Activated naive CD4-positive, alpha-beta T cell treated with anti-CD3 and anti-CD28 coated beads, Interleukin-2, amount 50 U/mL, for 72 hours (primary cell): Measurements from ENCODE around the gene CHMP6. TPM values are rescaled to one million over a fixed set of nuclear protein-coding genes. Genes with fewer than 3 reads are reported as not detected.

Experiments used
- ATAC-seq, 2 donors: fragments of 150-1000 bp; cut with Tn5 transposase; 2 replicates each; pipeline ENCODE4 v1.10.0; 2021; ENCODE audit warnings: mild to moderate bottlenecking in 2 of 2, moderate library complexity in 2 of 2
- DNase-seq, 2 donors: peaks; one replicate each; pipeline ENCODE4 v3.0.0; 2021 to 2022; ENCODE audit warnings: low spot score in 2 of 2
- H3K27ac Mint-ChIP-seq, 2 donors: one replicate each; pipeline ENCODE4 v1.8.0; 2022; ENCODE audit warnings: mild to moderate bottlenecking in 2 of 2, mixed read lengths in 2 of 2
- H3K36me3 Mint-ChIP-seq, 2 donors: one replicate each; pipeline ENCODE4 v1.8.0; 2022; ENCODE audit warnings: mixed read lengths in 2 of 2
- H3K9me3 Mint-ChIP-seq, 2 donors: one replicate each; pipeline ENCODE4 v1.8.0; 2022; ENCODE audit warnings: mixed read lengths in 2 of 2
- total RNA-seq, 2 donors: library from RNA; stranded (reverse); gene quantifications; one replicate each; pipeline ENCODE4 v1.2.3, GENCODE V29; 2022

CHMP6 gene
- total RNA-seq, 2 donors from 2014 or later, result 9.7 to 18.5 TPM

- H3K9me3 Mint-ChIP-seq, result no peaks in the 10 kb centered on the region
These were observed 37.9 kb upstream of the CHMP6 start for GRCh38 chr17:80953471-80954315.

GRCh38 chr17:80955078-80955477 is 36.6 kb upstream of the CHMP6 start:
- Mint-ChIP-seq H3K27ac (peak overlapping the region in 1 of 2 donors; percentile 81), H3K36me3 (peaks cover 0 to 4% of the 10 kb centered on the region in 2 donors)
- no peak for ATAC-seq

More at GRCh38 chr17:80953471-80954315, 37.9 kb upstream of the CHMP6 start:
- Mint-ChIP-seq H3K36me3 (peaks cover 0 to 7% of the 10 kb centered on the region in 2 donors), H3K27ac (peak overlapping the region in 1 of 2 donors; percentile 14)
- ATAC-seq (no peak), DNase-seq (no peak)

DNA sequence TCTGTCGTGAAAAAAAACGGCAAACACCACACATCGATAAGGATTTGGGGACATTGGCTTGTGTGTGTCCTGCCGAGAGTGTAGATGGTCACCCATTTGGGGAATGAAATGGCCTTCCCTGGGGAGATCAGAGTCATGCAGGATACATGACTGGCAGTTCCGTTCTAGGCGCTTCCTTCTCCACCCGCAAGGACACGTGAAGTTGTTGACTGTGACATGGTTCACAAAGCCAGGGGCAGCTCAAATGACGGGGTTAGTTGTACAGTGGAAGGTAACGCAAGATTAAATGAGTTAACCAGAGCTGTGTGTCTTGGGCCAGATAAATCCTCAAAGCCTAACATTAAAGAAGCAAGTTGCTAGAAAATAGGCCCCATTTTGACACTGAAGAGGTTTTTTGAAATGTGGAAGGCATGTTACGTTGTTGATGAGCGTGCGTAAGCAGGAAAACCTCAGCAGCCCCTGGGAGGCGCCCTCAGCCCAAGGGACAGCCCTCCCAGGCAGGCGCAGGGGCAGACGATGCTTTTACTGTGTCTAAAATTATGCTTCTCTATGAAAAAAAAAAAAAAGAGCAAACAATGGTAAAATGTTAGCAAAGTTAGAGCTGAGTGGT is 35.9 kb upstream of the CHMP6 start:
- ATAC-seq (no peak), DNase-seq (no peak)
- Mint-ChIP-seq H3K9me3 (no peaks in the 10 kb centered on the region), H3K27ac (peak overlapping the region in 1 of 2 donors; percentile 69), H3K36me3 (no peaks in the 10 kb centered on the region)

More at GRCh38 chr17:80955078-80955477, 36.6 kb upstream of the CHMP6 start:
- no peaks in the 10 kb centered on the region for H3K9me3 Mint-ChIP-seq
- DNase-seq, result no peak

- ATAC-seq, result no peak
- Mint-ChIP-seq H3K9me3 (no peaks in the 10 kb centered on the region), H3K36me3 (no peaks in the 10 kb centered on the region), H3K27ac (no peak overlapping the region)
- no peak for DNase-seq
These were observed 35.1 kb upstream of the CHMP6 start for GRCh38 chr17:80956321-80957190.

DNA sequence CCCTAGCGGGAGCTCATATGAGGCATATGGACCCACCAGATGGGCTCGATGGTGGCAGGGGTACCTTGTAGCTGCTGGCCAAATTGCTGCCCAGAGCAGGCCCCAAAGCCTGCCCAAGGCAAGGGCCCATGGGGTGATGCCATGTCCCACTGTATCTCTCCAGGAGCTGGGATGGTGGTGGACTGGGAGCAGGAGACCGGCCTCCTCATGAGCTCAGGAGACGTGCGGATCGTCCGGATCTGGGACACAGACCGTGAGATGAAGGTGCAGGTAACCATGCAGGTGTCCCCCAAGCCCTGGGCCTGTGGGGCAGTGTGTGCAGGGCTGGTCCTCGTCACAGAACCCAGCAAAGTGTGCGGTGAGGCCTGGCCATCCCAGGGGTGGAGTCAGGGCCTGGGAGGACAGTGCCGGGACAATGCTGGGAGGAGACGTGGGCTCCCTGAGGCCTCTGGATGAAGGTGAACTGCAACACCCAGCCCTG is 34.1 kb upstream of the CHMP6 start:
- peak overlapping the region; percentile 36 to 69 for H3K27ac Mint-ChIP-seq
- DNase-seq (no peak), ATAC-seq (no peak)
- no peaks in the 10 kb centered on the region for H3K36me3 Mint-ChIP-seq
- H3K9me3 Mint-ChIP-seq, result no peaks in the 10 kb centered on the region

GRCh38 chr17:80959330-80960036 is 32.2 kb upstream of the CHMP6 start:
- ATAC-seq, result no peak
- peak overlapping the region in 1 of 2 donors; percentile 61 for H3K27ac Mint-ChIP-seq
- H3K36me3 Mint-ChIP-seq, result no peaks in the 10 kb centered on the region
- no peak for DNase-seq
- H3K9me3 Mint-ChIP-seq, result no peaks in the 10 kb centered on the region

DNA sequence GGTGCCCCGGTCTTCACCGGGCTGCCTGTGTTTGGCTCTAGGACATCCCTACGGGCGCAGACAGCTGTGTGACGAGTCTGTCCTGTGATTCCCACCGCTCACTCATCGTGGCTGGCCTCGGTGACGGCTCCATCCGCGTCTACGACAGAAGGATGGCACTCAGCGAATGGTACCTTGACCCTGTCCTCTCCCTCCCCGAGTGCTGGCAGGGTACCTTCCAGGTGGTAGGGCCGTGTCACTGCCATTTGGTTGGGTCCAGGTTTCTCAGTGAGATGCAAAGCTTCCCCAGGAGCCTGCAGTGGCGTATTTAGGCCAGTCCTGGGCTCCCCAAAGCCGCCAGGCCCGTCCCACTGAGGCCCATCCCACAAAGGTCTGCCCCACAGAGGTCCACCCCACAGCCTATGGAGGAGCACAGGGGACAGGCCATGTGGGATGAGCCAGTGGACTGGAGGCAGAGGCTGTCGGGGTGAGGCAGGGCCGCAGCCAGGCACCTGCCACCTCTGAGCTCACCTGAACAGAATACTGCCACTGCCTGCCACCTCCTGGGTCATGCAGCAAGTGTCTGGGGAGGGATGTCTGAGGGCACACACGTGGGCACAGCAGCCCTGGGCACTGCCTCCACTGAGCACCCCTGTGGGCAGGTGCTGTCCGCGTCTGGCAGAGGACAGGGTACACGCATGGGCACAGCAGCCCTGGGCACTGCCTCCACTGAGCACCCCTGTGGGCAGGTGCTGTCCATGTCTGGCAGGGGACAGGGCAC is 31.4 kb upstream of the CHMP6 start:
- Mint-ChIP-seq H3K36me3 (no peaks in the 10 kb centered on the region), H3K27ac (peak overlapping the region; percentile 61 to 86), H3K9me3 (no peaks in the 10 kb centered on the region)
- peak in 1 of 2 donors; percentile 19 for ATAC-seq
- no peak for DNase-seq

DNA sequence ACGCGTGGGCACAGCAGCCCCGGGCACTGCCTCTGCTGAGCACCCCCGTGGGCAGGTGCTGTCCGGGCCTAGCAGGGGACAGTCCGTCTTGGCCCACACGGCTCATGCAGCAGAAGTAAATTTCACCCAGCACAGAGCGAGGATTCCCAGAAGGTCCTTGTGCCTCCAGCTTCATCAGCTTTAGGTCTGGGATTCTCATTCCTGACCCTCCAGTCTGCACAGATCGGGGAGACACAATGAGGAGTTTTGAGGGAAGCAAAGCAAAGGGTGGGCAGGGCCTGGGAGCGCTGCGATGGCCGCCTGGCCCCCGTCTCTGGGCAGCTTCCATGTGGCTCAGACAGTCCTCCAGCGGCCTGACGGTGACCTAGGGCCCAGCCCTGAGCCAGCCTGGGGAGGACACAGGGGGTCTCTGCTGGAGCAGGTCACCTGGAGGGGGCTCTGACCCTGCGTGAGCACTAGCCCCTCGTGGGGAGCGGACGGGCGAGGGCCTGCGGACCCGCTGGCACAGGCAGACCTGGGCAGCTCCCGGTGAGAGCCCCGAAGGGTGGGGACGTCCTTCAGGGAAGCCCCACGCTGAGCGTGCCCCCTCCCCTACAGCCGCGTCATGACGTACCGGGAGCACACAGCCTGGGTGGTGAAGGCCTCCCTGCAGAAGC is 30.7 kb upstream of the CHMP6 start:
- peak overlapping the region; percentile 61 to 72 for H3K27ac Mint-ChIP-seq

DNA sequence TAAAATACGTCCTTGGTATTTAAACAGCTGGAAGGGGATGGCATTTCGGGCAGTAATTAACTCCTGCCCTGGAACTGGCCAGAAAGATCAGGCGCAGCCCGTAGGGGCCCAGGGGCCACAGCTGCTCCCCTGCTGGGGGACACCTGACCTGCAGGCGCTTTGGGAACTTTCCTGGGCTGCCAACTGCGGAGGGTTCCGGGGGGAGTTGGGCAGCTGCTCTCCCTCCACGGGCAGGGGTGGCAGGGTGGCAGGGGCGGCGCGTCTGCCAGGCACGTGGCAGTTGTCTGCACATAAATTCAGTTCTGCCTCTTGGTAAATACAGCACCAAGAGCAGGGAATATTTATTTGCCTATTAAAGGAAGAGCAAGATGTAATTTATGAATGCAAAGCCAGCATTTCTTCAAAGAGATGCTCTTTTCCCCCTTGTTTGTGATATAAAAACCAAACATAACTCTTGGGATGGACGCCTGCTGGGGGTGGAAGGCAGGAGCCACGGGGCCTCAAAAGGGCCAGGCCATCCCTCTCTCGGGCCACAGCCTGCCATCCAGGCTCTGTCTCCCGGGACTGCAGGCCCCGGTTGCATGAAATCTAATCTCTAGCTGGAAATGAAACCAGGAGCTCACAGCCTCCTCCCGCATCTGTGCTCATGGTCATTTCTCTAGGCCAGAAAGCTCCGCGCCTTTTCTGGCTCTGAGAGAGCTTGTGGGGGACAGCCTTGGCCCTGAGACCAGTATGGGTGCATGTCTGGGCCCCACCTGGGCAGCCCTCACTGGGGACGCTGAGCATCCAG is 29.9 kb upstream of the CHMP6 start:
- Mint-ChIP-seq H3K9me3 (no peaks in the 10 kb centered on the region), H3K36me3 (no peaks in the 10 kb centered on the region), H3K27ac (peak overlapping the region; percentile 22 to 54)
- DNase-seq (no peak), ATAC-seq (no peak)

More for the DNA sequence above, 30.7 kb upstream of the CHMP6 start:
- H3K36me3 Mint-ChIP-seq, result no peaks in the 10 kb centered on the region
- no peak for ATAC-seq
- H3K9me3 Mint-ChIP-seq, result no peaks in the 10 kb centered on the region
- DNase-seq, result no peak

GRCh38 chr17:80962356-80963329 is 29.0 kb upstream of the CHMP6 start:
- no peak for ATAC-seq
- no peaks in the 10 kb centered on the region for H3K9me3 Mint-ChIP-seq
- H3K36me3 Mint-ChIP-seq, result no peaks in the 10 kb centered on the region
- peak overlapping the region; percentile 14 to 54 for H3K27ac Mint-ChIP-seq
- DNase-seq, result no peak

DNA sequence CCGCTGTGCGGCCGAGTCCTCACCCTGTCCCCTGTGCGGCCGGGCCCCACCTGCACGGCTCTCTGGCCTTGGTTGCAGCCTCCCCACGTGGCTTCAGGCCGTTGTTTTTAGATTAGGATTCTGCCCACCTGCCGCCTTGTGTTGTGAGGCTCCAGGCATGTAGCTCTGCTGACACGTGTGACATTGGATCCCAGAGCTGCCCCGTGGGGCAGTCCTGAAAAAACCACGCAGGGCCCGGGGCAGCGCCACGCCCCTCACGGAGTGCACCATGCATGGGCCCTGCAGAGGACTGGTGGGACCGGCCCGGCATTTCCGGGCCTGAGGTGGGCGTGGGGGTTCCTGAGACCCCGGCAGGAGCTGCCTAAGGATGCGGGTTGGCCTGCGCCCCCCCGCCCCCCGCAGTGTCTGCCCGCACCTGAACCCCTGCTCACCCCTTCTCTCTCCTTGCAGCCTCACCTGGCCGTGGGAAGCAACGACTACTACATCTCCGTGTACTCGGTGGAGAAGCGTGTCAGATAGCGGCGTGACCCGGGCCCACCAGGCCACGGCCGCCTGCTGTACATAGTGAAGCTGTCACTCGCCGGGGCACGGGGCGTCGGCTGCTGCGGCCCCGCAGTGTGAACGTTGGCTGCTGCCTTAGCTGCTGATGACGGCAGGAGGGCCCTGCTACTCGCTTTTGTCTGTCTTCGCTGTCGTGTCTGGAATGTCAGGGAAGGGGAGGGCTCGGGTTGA is 27.7 kb upstream of the CHMP6 start:
- ATAC-seq (no peak), DNase-seq (no peak)
- H3K9me3 Mint-ChIP-seq, result no peaks in the 10 kb centered on the region
- H3K36me3 Mint-ChIP-seq, result no peaks in the 10 kb centered on the region
- H3K27ac Mint-ChIP-seq, result peak overlapping the region in 1 of 2 donors; percentile 60

GRCh38 chr17:80964544-80964856 is 27.1 kb upstream of the CHMP6 start:
- H3K9me3 Mint-ChIP-seq, result no peaks in the 10 kb centered on the region
- DNase-seq (no peak), ATAC-seq (no peak)
- no peaks in the 10 kb centered on the region for H3K36me3 Mint-ChIP-seq
- peak overlapping the region in 1 of 2 donors; percentile 1 for H3K27ac Mint-ChIP-seq
